ENCODE data around the gene IQCE.
"Not testable (repeated sequence)": the region's sequence is repeated elsewhere in the genome, so short reads cannot be mapped to it uniquely, and the experiment has no call there.

IQCE gene

GRCh38 chr7:2521952-2522591, 36.7 kb upstream of the IQCE start:
- no peak for DNase-seq

- peak; percentile 53 for DNase-seq
Measured at GRCh38 chr7:2522780-2523433, 35.9 kb upstream of the IQCE start.

DNA sequence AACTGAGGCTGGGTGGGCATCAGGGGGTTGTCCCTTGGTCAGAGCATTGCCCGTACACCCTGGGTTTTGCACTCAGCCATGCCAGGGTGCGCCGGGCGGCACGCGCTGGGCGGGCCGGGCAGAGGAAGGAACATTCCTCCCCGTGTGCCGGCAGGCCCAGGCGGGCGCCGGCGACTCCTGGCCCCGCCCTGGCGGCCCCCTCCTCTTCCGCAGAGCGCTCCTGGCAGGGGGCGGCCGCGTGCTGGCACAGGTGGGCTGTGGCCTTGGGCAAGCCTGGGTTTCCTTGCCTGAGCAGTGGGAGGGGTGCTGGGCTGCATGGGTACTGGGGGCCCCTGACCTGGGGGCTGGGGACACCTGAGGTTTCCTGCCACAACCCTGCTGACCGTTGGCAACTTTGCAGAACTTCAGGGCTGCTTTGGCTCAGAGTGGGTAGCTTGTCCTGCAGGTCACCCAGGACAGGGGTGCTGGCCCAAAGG, 35.3 kb upstream of the IQCE start:
- no peak for DNase-seq

GRCh38 chr7:2523941-2524807, 34.6 kb upstream of the IQCE start:
- DNase-seq: peak; percentile 71

GRCh38 chr7:2524808-2525657, 33.7 kb upstream of the IQCE start:
- DNase-seq: no peak

DNA sequence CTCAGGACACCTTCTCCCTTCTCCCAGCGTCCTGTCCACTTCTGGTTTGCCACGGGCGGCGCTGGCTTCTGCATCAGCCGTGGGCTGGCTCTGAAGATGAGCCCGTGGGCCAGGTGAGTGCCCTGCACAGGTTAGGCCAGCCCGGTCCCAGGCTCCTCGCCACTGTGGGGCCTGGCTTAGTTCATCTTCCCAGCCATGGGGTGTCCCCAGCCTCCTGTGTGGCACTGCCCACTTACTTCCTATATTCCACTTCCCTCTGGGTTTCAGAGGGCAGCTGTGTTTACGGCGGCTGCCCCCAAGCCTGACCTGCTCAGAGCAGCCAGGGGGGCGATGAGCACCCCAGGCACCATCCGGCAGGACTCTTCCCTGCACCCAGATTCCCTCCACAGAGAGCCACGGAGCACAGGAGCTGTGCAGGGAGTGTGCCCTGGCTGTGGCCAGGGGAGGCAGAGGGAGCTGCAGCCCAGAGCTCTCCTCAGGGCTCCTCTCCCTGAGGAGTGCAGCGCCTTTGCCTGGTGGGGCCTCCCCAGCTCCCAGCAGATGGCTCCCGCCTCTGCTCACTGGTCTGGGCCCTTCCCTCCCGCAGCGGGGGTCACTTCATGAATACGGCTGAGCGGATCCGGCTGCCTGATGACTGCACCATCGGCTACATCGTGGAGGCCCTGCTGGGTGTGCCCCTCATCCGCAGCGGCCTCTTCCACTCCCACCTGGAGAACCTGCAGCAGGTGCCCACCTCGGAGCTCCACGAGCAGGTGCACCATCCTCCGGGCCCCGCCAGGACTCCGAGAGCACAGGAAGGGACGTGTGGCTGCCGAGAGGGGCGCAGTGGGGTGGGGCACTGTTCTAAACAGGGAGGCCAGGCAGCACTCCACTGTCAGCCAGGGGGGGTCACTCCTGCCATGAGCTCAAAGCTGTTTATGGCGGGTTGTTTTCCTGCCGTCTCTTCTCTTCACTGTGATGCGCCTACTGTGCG, 32.8 kb upstream of the IQCE start:
- DNase-seq: no peak

DNA sequence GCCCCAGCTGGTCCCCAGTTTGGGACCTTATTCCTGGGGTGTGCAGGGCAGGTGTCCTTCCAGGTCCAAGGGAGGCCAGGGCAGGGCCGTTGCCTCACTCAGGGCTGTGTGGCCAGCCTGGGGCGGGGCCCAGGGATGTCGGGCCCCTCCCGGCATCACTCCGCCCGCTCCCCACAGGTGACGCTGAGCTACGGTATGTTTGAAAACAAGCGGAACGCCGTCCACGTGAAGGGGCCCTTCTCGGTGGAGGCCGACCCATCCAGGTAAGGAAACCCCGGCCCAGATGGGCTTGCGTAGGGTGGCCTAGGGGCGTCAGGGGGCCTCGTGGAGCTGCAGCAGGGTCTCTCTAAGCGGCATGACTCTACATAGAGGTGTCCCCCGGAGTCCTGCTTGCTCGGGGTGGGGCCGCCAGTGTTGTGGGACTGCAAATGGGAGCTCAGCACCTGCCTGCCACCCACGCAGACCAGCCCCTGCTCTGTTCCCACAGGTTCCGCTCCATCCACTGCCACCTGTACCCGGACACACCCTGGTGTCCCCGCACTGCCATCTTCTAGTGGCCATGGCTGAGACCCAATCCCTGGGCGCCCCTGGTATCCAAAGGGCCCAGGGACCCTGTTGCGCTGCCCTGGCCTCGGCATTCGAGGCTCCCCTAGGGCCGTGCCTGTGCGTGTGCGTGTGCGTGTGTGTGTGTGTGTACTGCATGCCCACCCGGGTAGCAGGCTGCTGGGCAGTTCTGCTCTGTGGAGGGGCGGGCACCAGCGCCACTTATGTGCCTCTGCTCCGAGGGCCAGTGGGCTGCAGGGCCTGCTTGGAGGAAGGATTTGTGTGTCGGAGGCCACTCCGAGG, 31.9 kb upstream of the IQCE start:
- DNase-seq: no peak

- peak; percentile 85 for DNase-seq
Measured at GRCh38 chr7:2527505-2528467, 31.0 kb upstream of the IQCE start.

GRCh38 chr7:2528481-2529095, 30.2 kb upstream of the IQCE start:
- DNase-seq: no peak

- DNase-seq: peak; percentile 55
Measured at GRCh38 chr7:2529161-2530070, 29.4 kb upstream of the IQCE start.

- peak; percentile 39 for DNase-seq
Measured at GRCh38 chr7:2530071-2530987, 28.4 kb upstream of the IQCE start.

DNA sequence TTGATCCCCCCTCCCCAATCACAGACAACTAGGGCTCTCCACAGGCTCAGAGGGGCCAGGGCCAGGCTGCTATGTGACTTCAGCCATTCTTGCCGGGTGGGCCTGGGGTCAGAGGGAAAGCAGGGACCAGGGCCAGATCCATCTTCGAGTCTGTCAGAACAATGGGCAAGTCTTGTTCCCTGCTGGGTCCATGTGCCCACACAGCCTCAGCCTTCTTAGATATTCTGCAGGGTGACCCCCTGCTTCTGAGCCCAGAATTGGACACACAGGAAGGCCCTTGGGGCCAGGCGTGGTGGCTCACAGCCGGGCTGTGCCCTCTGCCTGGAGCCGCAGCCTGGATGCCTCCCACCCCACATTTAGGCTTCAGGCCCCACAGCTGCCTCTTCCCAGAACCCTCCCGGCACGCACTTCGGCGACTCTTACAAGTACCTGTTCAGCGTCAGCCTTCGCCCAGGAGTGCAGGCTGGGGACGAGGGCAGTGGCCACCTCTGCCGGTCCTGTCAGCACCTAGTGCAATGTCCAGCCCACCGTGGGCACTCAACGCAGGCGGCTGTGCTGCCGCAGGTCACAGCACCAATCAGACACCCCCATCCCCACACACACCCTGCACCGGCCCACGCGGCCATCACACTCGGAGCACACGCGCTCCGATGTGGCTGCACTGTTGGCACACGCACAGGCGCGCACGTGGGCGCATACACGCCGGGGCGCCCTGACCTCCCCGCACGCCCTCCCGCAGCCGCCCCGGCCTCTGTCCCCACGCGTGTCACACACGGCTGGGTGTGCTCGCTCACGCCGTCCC, 27.6 kb upstream of the IQCE start:
- DNase-seq: not testable (repeated sequence)

GRCh38 chr7:2531796-2532110, 27.0 kb upstream of the IQCE start:
- not testable (repeated sequence) for DNase-seq

DNA sequence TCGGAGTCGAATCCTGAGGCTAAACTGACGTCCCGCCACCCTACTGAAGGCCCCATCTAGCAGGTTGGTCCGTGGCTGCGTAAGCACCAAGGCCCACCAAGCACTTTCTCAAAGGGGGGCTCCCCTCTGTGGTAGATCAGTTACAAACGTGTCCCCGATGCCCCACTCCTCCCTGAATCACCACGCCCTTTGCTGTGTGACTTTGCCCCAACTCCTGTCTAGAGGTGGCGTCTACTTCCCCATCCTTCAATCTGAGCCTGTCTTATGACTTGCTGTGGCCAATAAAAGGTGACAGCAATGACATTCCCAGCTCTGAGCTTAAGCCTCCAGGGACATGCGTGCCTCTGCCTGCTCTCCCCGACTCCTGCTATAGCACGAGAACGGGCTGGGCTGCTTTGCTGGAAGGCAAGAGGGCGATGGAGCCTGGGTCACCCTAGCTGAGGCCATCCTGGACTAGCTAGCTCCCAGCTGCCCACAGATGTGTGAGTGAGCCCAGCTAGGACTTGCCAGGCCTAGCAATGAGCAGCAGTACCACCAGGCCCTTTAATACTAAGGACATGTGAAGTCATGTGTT, 26.5 kb upstream of the IQCE start:
- DNase-seq: not testable (repeated sequence)

DNA sequence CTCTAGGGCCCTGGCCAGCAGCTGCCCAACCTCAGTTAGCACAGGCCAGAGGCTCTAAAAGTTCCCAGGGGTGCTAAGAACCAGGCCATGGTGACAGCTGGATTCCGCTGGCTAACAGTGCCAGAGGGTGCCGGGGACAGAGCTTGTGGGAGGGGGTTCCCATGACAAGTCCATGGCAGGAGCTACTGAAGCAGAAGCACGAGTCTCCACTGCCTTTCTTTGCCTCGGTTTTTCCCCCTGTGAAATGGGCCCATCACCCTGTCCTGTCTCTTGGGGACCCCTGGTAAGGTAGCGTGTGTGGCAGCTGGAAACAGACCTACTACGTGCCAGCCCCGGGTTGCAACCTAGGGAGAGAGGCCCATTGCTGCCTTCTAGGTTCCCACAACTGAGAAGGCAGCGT, 26.0 kb upstream of the IQCE start:
- DNase-seq: not testable (repeated sequence)
